ENCODE measurements around the gene DCAF15.

The DCAF15 gene

GRCh38 chr19:13929340-13929739, 23.0 kb upstream of the DCAF15 start:
- no peak for DNase-seq (ENCODE audit: low read depth, low spot score)
- H3K4me3 ChIP-seq (ENCODE audit: low read length): no peak overlapping the region

DNA sequence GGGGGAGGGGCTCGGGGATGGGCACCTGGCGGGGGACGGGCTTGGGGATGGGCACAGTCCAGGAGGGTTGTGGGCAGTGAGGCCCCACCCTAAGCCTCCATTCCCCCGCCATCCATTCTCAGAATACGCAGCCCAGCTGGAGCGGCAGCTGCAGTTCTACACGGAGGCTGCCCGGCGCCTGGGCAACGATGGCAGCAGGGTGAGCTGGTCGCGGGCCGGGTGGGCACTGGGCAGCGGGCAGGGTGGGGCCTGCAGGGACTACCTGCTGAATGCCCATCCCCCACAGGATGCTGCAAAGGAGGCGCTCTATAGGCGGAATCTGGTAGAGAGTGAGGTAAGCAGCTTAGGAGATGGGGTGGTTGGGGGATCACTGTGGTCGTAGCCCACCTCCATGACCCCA, 22.4 kb upstream of the DCAF15 start:
- H3K4me3 ChIP-seq (ENCODE audit: low read length): no peak overlapping the region
- DNase-seq (ENCODE audit: low read depth, low spot score): no peak

DNA sequence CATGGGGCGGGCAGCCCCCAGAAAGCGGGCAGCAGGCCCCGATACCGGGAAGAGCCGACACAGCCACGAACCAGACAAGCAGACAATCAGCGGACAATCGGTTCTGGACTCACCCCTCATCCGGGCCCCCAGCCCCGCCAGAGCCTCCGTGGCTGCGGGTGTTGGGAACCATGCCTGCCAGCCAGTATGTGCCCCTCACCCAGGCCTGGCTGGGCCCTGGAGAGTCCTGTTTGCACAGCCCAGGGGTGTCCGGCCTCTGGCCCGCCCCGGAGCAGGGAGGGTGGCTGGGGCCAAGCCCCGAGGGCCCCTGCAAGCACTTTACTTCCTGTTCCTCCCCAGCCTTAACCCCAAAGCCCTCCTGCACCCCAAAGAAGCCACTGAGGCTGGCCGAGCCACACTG, 21.9 kb upstream of the DCAF15 start:
- no peak for DNase-seq (ENCODE audit: low read depth, low spot score)
- no peak overlapping the region for H3K4me3 ChIP-seq (ENCODE audit: low read length)

DNA sequence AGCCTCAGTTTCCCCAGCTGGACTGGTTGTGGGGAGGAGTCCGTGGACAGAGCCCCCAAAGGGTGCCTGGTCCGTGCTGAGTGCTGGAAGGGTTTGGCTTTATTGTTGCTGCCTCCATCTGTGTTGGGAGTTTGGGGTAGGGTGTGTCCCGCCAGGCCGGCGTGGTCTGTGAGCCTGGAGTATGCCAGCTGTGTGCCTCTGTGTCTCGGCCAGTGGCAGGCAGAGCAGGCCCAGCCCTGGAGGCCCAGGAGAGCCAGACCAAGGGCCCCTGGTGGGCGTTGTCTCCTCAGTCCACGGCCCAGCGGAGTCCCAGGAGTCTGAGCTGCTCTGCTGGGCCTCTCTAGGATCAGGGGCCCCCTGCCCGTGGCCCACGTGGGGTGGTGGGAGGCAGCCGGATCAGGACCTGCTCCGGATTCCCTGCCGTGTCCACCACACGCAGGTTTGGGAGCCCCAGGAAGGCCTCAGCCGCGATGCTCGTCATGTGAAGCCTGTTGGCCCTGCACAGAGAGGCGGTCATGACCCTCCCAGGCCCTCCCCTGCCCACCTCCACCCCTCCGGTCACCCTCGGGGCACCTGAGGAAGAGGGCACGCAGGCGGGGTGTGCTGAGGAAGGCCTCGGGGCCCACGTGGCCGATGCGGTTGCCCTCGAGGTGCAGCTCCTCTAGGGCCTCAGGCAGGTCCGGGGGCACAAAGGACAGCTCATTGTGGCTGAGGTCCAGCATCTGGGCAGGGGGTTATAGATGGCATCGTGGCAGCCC, 20.7 kb upstream of the DCAF15 start:
- no peak for DNase-seq (ENCODE audit: low read depth, low spot score)
- no peak overlapping the region for H3K4me3 ChIP-seq (ENCODE audit: low read length)

DNA sequence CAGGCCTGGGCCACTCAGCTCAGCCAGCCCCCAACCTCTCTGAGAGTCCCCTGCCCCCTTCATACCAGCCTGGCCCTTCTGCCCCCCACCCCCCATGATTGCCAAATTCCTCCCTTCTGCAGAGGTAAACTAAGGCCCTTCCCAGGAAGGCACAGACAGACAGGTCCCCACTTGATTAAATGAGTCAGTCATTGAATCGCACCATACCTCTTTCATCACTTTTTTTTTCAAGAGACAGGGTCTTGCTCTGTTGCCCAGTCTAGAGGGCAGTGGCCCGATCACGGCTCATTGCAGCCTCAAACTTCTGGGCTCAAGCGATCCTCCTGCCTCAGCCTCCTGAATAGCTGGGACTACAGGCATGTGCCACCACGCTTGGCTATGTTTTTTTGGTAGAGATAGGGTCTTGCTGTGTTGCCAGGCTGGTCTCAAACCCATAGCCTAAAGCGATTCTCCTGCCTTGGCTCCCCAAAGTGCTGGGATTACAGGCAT, 20.1 kb upstream of the DCAF15 start:
- DNase-seq (ENCODE audit: low read depth, low spot score): no peak
- no peak overlapping the region for H3K4me3 ChIP-seq (ENCODE audit: low read length)

GRCh38 chr19:13932911-13933393, 19.4 kb upstream of the DCAF15 start:
- no peak for DNase-seq (ENCODE audit: low read depth, low spot score)
- H3K4me3 ChIP-seq (ENCODE audit: low read length): no peak overlapping the region

DNA sequence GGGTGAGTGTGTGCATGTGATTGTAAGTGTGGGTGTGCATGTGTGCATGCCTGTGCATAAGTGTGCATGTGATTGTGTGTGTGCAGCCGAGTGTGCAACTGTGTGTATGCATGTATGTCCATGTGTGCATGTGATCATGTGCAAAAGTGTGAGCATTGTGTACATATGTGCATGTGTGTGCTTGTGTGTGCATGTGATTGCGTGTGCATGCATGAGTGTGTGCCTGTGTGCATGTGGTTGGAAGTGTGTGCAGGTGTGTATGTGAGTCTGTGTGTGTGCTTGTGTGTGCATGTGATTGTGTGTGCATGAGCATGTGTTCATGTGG, 17.6 kb upstream of the DCAF15 start:
- no peak for DNase-seq (ENCODE audit: low read depth, low spot score)
- H3K4me3 ChIP-seq (ENCODE audit: low read length): no peak overlapping the region

GRCh38 chr19:13935765-13936510, 16.4 kb upstream of the DCAF15 start:
- H3K4me3 ChIP-seq (ENCODE audit: low read length): no peak overlapping the region
- no peak for DNase-seq (ENCODE audit: low read depth, low spot score)

DNA sequence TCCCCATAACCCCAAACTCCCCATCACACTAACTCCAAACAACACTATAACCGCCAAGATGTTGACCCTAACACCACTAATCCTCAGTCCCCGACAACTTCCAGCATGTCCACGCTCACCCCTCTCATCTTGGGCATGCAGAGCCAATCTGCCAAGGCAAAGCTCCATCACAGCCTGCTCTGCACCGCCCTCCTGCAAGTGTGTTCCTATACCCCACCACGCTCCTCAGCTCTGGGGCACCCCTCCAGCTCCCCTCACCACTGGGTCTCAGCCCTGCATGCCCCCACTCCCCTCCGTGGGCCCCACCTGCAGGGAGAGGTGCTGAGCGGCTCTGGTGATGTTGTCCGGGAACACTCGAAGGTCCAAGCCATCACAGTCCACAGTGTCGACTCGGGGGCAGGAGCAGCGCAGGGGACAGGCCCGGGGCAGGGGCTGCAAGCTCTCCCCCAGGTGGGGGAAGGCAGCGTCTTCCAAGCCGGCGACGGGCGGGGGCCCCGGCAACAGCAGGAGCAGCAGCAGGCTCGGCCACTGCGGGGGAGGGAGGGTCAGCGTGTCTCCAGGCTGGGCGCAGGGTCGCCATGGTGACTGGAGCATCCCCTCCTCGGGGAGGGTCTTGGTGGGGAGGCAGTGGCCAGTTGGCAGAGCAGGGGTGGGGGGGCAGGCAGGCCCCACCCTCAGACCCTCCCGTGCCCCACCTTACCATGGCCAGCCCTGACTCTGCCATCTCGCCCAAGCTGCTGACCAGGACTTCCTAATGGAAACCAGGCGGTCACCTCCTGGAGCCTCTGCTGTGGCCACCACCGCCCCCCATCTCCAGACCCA, 14.6 kb upstream of the DCAF15 start:
- no peak overlapping the region for H3K4me3 ChIP-seq (ENCODE audit: low read length)
- no peak for DNase-seq (ENCODE audit: low read depth, low spot score)

GRCh38 chr19:13938301-13939064, 13.8 kb upstream of the DCAF15 start, which contains the start of gene PODNL1:
TSS of gene PODNL1 (minus strand) at chr19:13938417. CDS start at chr19:13938181, 236 bp downstream.
- H3K4me3 ChIP-seq (ENCODE audit: low read length): no peak within 1 kb of the TSS
- no peak for DNase-seq (ENCODE audit: low read depth, low spot score)

DNA sequence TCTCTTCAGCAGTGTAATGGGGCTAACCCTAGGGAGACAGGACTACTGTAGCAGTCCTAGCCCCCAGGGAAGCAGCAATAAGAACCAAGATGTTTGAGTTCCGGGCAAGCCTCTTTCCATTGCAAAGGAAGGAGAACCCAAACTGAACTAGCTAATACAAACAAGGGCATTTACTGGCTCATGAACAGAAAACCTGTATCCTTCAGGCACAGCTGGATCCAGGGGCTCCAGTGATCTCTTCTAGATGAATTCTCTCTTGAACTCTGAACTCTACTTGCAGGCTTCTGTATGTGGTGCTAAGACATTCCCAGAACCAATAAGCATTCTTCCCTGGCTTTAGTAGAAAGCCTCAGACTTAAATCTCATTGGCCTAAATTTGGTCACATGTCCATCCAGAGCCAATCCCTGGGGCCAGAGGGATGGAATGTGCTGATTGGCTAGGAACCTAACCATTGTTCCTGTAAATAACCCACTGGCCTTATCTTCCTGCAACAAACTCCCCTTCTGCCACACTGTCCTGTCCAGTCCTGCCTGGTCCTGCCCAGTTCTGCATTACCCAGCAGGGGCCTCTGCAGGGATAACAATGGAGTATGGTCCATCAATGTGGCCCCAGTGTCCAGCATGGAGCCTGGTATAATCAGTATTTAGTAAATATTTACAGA, 10.2 kb upstream of the DCAF15 start:
- H3K4me3 ChIP-seq (ENCODE audit: low read length): no peak overlapping the region
- peak; percentile 58 for DNase-seq (ENCODE audit: low read depth, low spot score)

DNA sequence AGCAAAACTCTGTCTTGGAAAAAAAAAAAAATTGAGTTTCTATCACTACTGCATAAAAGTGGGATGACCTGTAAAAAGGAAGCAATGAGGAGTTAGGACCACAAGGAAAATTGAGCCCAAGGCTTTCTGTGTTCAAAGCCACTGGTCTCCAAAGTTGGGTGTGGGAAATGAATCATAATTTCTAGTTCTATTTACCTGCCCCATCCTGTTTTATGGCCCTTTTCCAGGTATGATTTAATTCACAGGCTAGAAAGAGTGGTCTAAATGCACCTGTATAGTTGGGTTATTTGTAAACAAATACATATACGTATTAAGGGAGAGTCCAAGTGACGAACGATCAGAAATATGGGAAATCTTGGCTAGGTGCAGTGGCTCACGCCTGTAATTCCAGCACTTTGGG, 5.9 kb upstream of the DCAF15 start:
- no peak overlapping the region for H3K4me3 ChIP-seq (ENCODE audit: low read length)
- DNase-seq (ENCODE audit: low read depth, low spot score): no peak

DNA sequence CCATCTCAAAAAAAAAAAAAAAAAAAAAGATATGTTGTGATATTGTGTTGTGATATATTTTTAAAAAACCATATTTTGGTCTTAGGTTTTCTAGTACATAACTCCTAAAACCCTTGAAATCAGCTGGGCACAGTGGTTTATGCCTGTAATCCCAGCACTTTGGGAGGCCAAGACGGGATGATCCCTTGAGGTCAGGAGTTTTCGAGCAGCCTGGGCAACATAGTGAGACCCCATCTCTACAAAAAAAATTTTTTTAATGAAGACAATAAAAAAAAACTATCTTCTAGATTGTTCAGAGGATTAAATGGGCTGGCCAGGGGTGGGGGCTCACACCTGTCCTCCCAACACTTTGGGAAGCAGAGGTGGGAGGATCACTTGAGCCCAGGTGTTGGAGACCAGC, 1.3 kb upstream of the DCAF15 start:
- no peak for DNase-seq (ENCODE audit: low read depth, low spot score)
- no peak overlapping the region for H3K4me3 ChIP-seq (ENCODE audit: low read length)

DNA sequence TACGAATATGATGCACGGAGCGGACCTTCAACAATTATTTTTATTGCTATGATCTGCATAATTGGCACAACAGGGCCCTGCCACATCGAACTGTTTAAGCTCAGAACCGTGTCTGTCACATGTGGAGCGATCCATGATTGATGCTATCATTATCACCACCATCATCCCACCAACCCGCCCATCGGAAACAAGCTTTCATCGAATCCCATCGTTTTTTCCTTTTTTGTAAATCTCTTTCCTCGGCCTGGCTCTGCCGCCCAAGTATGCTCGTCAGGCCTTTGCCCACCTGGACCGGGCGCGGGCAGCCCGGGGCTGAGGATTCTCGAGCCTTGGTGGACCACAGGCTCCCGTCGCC, 533 bp upstream of the DCAF15 start:
- peak overlapping the region; percentile 71 for H3K4me3 ChIP-seq (ENCODE audit: low read length)
- DNase-seq (ENCODE audit: low read depth, low spot score): no peak

DNA sequence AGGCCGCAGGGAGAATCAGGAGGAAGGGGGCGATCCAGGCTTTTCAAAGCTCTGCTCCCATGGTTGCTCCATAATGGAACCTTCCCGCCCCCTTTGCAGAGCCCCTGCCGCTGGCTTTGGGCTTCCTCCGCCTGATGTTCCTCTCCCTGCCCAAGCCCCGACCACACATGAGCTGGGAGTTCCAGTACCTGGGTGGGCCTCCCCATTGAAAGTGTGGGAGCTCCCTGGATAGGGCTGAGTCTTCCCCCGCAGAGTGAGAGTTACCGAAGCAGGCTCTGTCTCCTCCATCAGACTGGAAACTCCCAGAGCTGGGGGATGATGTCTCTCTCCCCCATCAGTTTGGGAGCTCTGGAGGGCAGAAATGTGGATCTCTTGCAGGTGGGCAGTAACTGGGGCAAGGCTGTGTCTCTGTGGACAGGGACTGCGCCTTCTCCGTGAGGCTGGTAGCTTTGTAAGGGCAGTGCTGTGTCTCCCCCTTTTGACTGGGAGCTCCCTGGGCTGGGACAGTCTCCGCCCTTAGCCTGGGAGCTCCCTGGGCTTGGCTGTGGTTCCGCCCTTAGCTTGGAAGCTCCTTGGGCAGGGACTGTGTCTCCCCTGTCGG, 722 bp downstream of the DCAF15 start:
- H3K4me3 ChIP-seq (ENCODE audit: low read length): peak overlapping the region; percentile 85
- no peak for DNase-seq (ENCODE audit: low read depth, low spot score)

GRCh38 chr19:13954185-13954584, 1.9 kb downstream of the DCAF15 start:
- no peak overlapping the region for H3K4me3 ChIP-seq (ENCODE audit: low read length)
- no peak for DNase-seq (ENCODE audit: low read depth, low spot score)

- no peak for DNase-seq (ENCODE audit: low read depth, low spot score)
Measured at GRCh38 chr19:13955662-13956364, 3.5 kb downstream of the DCAF15 start.

GRCh38 chr19:13956365-13956744, 4.0 kb downstream of the DCAF15 start:
- H3K4me3 ChIP-seq (ENCODE audit: low read length): no peak overlapping the region
- DNase-seq (ENCODE audit: low read depth, low spot score): no peak

More at GRCh38 chr19:13955662-13956364, 3.5 kb downstream of the DCAF15 start:
- H3K4me3 ChIP-seq (ENCODE audit: low read length): no peak overlapping the region

Data from Jurkat, Clone E6-1 (cell line).